ENCODE measurements around the gene FBXL17. TPM values are rescaled to one million over a fixed set of nuclear protein-coding genes. Genes with fewer than 3 reads are reported as not detected.
A peak's percentile ranks its signal among the peaks of the same experiment; 100 is the strongest.

Gene FBXL17
- total and polyA plus RNA-seq, 2 of the 4 experiments (the other 2 are of a cell fraction) = 3.9 to 8.1 TPM

DNA sequence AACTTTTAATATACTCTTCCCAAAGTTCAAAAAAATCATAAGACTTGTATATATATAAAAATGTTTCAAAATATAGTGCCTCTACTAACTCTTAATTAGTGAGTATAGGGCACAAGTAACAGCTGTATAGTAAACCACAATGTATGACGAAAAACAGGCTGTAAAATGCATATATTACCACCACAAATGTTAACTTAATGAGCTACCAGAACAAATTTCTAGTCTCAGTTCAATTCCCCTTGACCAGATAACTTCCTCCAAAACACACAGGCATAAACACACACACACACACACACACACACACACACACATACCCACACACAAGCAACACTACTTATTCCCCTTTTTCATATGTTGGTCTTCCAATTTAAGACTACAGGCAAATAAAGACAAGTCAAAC, 78.8 kb downstream of the FBXL17 start:
- H3K36me3 ChIP-seq (ENCODE audit: control insufficient read depth, insufficient read depth, low read length) = no peaks in the 10 kb centered on the region
- H4K5ac ChIP-seq (ENCODE audit: low read depth, low read length) = no peak overlapping the region
- ATAC-seq (ENCODE audit: low read depth) (no peak), DNase-seq (no peak)
- no peak overlapping the region for H3K14ac ChIP-seq (replicated peaks; ENCODE audit: low read depth, low read length)
- H3K4me3 ChIP-seq (ENCODE audit: insufficient read depth, low read depth, low read length) = no peak overlapping the region
- H3K9me3 ChIP-seq (ENCODE audit: control insufficient read depth, insufficient read depth, low read length) = no peaks in the 10 kb centered on the region
- H3K27me3 ChIP-seq (ENCODE audit: control insufficient read depth, insufficient read depth, low read length) = no peaks in the 10 kb centered on the region
- no peak overlapping the region for H3K4ac ChIP-seq (ENCODE audit: low read depth, low read length)
- no peak overlapping the region for H2BK120ac ChIP-seq (ENCODE audit: low read depth, low read length)
- no peak overlapping the region for H2BK15ac ChIP-seq (ENCODE audit: low read depth, low read length)
- H3K9me1 ChIP-seq (ENCODE audit: insufficient read depth, low read length) = no peaks in the 10 kb centered on the region
- no peak overlapping the region for H3K27ac ChIP-seq (ENCODE audit: insufficient read depth, low read length)
- BruUV-seq (replicated peaks) = no TSS peak
- no peak overlapping the region for H3K9ac ChIP-seq (ENCODE audit: low read depth, low read length)
- ChIA-PET POLR2A (ENCODE audit: unreplicated experiment) (no interaction called here), CTCF (no interaction called here)
- no peaks in the 10 kb centered on the region for H3K79me1 ChIP-seq (ENCODE audit: low read depth in 1 of 2, low read length in 2 of 2)
- H2AFZ ChIP-seq (replicated peaks; ENCODE audit: low read length, poor library complexity) = no peak overlapping the region
- intact Hi-C loops (cut with micrococcal nuclease) = loop anchor here (5.0 kb wide), 1 partner anchor 36 kb away; no protein-coding TSS in a partner anchor
- H2AK5ac ChIP-seq (ENCODE audit: low read depth, low read length) = no peak overlapping the region
- H4K91ac ChIP-seq (ENCODE audit: insufficient read depth, low read depth, low read length) = no peak overlapping the region
- H3K4me1 ChIP-seq (ENCODE audit: control insufficient read depth, insufficient read depth, low read length) = no peaks in the 10 kb centered on the region
- no CpG with 5 or more reads among the region's 1 CpG for WGBS, 2 experiments (ENCODE audit: extremely low coverage in 2 of 2, insufficient read length in 1 of 2)
- no peak overlapping the region for H2AK9ac ChIP-seq (replicated peaks; ENCODE audit: low read depth, low read length, poor library complexity)
- no peak overlapping the region for H2BK20ac ChIP-seq (ENCODE audit: low read depth, low read length)
- no peak overlapping the region for H4K8ac ChIP-seq (ENCODE audit: low read depth in 2 of 2, low read length in 2 of 2)
- in situ Hi-C loops (cut with MboI; ENCODE audit: low sequenced_read_pairs) = no loop called here
- peak overlapping the region; percentile 25 for H2BK5ac ChIP-seq (ENCODE audit: low read depth, low read length, poor library complexity, severe bottlenecking)
- no peak overlapping the region for H3K4me2 ChIP-seq (ENCODE audit: low read depth, low read length)
- no peak overlapping the region for H3K18ac ChIP-seq (ENCODE audit: low read depth, low read length)
- H3K23ac ChIP-seq (ENCODE audit: low read depth, low read length) = no peak overlapping the region
- TF ChIP-seq MAZ (IDR thresholded peaks at IDR 0.05; ENCODE audit: borderline replicate concordance, low read depth, low read length) = no peak
- TF ChIP-seq MXI1 (IDR thresholded peaks at IDR 0.05; ENCODE audit: borderline replicate concordance, low read depth, low read length) = no peak
- no peak for TF ChIP-seq RCOR1 (IDR thresholded peaks at IDR 0.05; ENCODE audit: insufficient replicate concordance, low read length)
- TF ChIP-seq, protein P1, sequence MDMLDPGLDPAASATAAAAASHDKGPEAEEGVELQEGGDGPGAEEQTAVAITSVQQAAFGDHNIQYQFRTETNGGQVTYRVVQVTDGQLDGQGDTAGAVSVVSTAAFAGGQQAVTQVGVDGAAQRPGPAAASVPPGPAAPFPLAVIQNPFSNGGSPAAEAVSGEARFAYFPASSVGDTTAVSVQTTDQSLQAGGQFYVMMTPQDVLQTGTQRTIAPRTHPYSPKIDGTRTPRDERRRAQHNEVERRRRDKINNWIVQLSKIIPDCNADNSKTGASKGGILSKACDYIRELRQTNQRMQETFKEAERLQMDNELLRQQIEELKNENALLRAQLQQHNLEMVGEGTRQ (IDR thresholded peaks at IDR 0.05; ENCODE audit: low read depth, low read length) = no peak
- TF ChIP-seq, protein P2, sequence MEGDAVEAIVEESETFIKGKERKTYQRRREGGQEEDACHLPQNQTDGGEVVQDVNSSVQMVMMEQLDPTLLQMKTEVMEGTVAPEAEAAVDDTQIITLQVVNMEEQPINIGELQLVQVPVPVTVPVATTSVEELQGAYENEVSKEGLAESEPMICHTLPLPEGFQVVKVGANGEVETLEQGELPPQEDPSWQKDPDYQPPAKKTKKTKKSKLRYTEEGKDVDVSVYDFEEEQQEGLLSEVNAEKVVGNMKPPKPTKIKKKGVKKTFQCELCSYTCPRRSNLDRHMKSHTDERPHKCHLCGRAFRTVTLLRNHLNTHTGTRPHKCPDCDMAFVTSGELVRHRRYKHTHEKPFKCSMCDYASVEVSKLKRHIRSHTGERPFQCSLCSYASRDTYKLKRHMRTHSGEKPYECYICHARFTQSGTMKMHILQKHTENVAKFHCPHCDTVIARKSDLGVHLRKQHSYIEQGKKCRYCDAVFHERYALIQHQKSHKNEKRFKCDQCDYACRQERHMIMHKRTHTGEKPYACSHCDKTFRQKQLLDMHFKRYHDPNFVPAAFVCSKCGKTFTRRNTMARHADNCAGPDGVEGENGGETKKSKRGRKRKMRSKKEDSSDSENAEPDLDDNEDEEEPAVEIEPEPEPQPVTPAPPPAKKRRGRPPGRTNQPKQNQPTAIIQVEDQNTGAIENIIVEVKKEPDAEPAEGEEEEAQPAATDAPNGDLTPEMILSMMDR (conservative IDR thresholded peaks at IDR 0.05; ENCODE audit: low read depth, low read length) = no peak
- TF ChIP-seq, protein P3, sequence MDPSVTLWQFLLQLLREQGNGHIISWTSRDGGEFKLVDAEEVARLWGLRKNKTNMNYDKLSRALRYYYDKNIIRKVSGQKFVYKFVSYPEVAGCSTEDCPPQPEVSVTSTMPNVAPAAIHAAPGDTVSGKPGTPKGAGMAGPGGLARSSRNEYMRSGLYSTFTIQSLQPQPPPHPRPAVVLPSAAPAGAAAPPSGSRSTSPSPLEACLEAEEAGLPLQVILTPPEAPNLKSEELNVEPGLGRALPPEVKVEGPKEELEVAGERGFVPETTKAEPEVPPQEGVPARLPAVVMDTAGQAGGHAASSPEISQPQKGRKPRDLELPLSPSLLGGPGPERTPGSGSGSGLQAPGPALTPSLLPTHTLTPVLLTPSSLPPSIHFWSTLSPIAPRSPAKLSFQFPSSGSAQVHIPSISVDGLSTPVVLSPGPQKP (IDR thresholded peaks at IDR 0.05; ENCODE audit: borderline replicate concordance, low read depth, low read length) = no peak
- no peak for TF ChIP-seq FOS (IDR thresholded peaks at IDR 0.05; ENCODE audit: low read depth, low read length)
- no peak for TF ChIP-seq RFX5 (IDR thresholded peaks at IDR 0.05; ENCODE audit: low read depth, low read length)
- TF ChIP-seq CHD1 (IDR thresholded peaks at IDR 0.05; ENCODE audit: low read depth, low read length) = no peak
- TF ChIP-seq POLR2A (IDR thresholded peaks at IDR 0.05; ENCODE audit: low read depth, low read length) = no peak
- no peak for TF ChIP-seq BHLHE40 (IDR thresholded peaks at IDR 0.05; ENCODE audit: low read depth, low read length)
- no peak for TF ChIP-seq MAFK (IDR thresholded peaks at IDR 0.05; ENCODE audit: low read depth, low read length)
- TF ChIP-seq RAD21 (IDR thresholded peaks at IDR 0.05; ENCODE audit: low read length) = no peak
- no peak for TF ChIP-seq CEBPB (IDR thresholded peaks at IDR 0.05; ENCODE audit: low read depth, low read length)
- TF ChIP-seq NFE2L2 (IDR thresholded peaks at IDR 0.05; ENCODE audit: low read depth, low read length) = no peak
- TF ChIP-seq SMC3 (IDR thresholded peaks at IDR 0.05; ENCODE audit: low read depth, low read length) = no peak
- dilution Hi-C loops (cut with HindIII; ENCODE audit: low sequenced_read_pairs, unreplicated experiment) = no loop called here
- H3K56ac ChIP-seq (ENCODE audit: extremely low read depth, insufficient read depth, low read length) = no peak overlapping the region
- H4K20me1 ChIP-seq (ENCODE audit: insufficient read depth, low read length) = no peaks in the 10 kb centered on the region

All from IMR-90 (cell line).